ENCODE measurements around the gene TMEM243. TPM values are rescaled to one million over a fixed set of nuclear protein-coding genes. Genes with fewer than 3 reads are reported as not detected.

The TMEM243 gene
- total and polyA plus RNA-seq, 2 of the 4 experiments (the other 2 are of a cell fraction): 28.7 to 31.1 TPM

GRCh38 chr7:87220026-87220733 is 648 bp upstream of the TMEM243 start:
- Histone ChIP-seq H4K5ac (ENCODE audit: low read depth, low read length) (peak overlapping the region; percentile 64), H3K4me1 (ENCODE audit: control insufficient read depth, insufficient read depth, low read length) (peaks cover 6% of the 10 kb centered on the region), H3K9me3 (ENCODE audit: control insufficient read depth, insufficient read depth, low read length) (no peaks in the 10 kb centered on the region), H2AK5ac (ENCODE audit: low read depth, low read length) (peak overlapping the region; percentile 19; the same call in 1 of the 2 replicates), H3K4me2 (ENCODE audit: low read depth, low read length) (peak overlapping the region; percentile 92), H4K20me1 (ENCODE audit: insufficient read depth, low read length) (no peaks in the 10 kb centered on the region), H3K9ac (ENCODE audit: low read depth, low read length) (peak overlapping the region; percentile 77), H2AFZ (replicated peaks; ENCODE audit: low read length, poor library complexity) (peak overlapping the region; percentile 96), H3K27ac (ENCODE audit: insufficient read depth, low read length) (peak overlapping the region; percentile 50), H4K8ac (ENCODE audit: low read depth in 2 of 2, low read length in 2 of 2) (peak overlapping the region; percentile 50 to 69; a peak in 3 of 4 replicates), H3K27me3 (ENCODE audit: control insufficient read depth, insufficient read depth, low read length) (no peaks in the 10 kb centered on the region), H3K79me1 (ENCODE audit: low read depth in 1 of 2, low read length in 2 of 2) (peaks cover 4 to 35% of the 10 kb centered on the region in 2 experiments; a peak in 3 of 4 replicates), H3K23ac (ENCODE audit: low read depth, low read length) (peak overlapping the region; percentile 58), H2BK20ac (ENCODE audit: low read depth, low read length) (no peak overlapping the region), H2AK9ac (replicated peaks; ENCODE audit: low read depth, low read length, poor library complexity) (peak overlapping the region; percentile 85), H4K91ac (ENCODE audit: insufficient read depth, low read depth, low read length) (peak overlapping the region; percentile 33; the same call in 1 of the 2 replicates), H3K4me3 (ENCODE audit: insufficient read depth, low read depth, low read length) (peak overlapping the region; percentile 94), H3K36me3 (ENCODE audit: control insufficient read depth, insufficient read depth, low read length) (peaks cover 2% of the 10 kb centered on the region; the same call in 1 of the 2 replicates), H2BK5ac (ENCODE audit: low read depth, low read length, poor library complexity, severe bottlenecking) (peak overlapping the region; percentile 22), H3K4ac (ENCODE audit: low read depth, low read length) (peak overlapping the region; percentile 72), H3K18ac (ENCODE audit: low read depth, low read length) (peak overlapping the region; percentile 40), H3K9me1 (ENCODE audit: insufficient read depth, low read length) (peaks cover 10% of the 10 kb centered on the region), H3K14ac (replicated peaks; ENCODE audit: low read depth, low read length) (peak overlapping the region; percentile 88; the same call in 1 of the 2 replicates), H2BK15ac (ENCODE audit: low read depth, low read length) (no peak overlapping the region), H3K56ac (ENCODE audit: extremely low read depth, insufficient read depth, low read length) (peak overlapping the region; percentile 75), H2BK120ac (ENCODE audit: low read depth, low read length) (no peak overlapping the region)
- DNase-seq: peak; percentile 69
- in situ Hi-C loops (cut with MboI; ENCODE audit: low sequenced_read_pairs) (no loop called here), intact Hi-C loops (cut with micrococcal nuclease) (no loop called here), dilution Hi-C loops (cut with HindIII; ENCODE audit: low sequenced_read_pairs, unreplicated experiment) (no loop called here)
- TF ChIP-seq MAZ (IDR thresholded peaks at IDR 0.05; ENCODE audit: borderline replicate concordance, low read depth, low read length) (peak; percentile 29; the same call in 1 of the 2 replicates), BHLHE40 (IDR thresholded peaks at IDR 0.05; ENCODE audit: low read depth, low read length) (peak; percentile 81), RCOR1 (IDR thresholded peaks at IDR 0.05; ENCODE audit: insufficient replicate concordance, low read length) (no peak), POLR2A (IDR thresholded peaks at IDR 0.05; ENCODE audit: low read depth, low read length) (peak; percentile 80; the same call in 1 of the 2 replicates), MXI1 (IDR thresholded peaks at IDR 0.05; ENCODE audit: borderline replicate concordance, low read depth, low read length) (0 out of 2 replicates have a peak, but pooled peaks have one; percentile 62)
- 0% methylated on average over 57 of the region's 75 CpGs; no CpG with 5 or more reads in 1 of the 2 experiments for WGBS, 2 experiments (ENCODE audit: extremely low coverage in 2 of 2, insufficient read length in 1 of 2)
- ATAC-seq (ENCODE audit: low read depth): peak; percentile 89
- ChIA-PET POLR2A (ENCODE audit: unreplicated experiment) (interaction anchor here (0.7 kb wide), 1 partner anchor 11 kb away, joined by 3 read pairs; no protein-coding TSS in a partner anchor), CTCF (no interaction called here)
- no TSS peak for BruUV-seq (replicated peaks)

All from IMR-90 (cell line).